ENCODE data around the gene SEPHS2.
A peak's percentile ranks its signal among the peaks of the same experiment; 100 is the strongest.
"Not testable (repeated sequence)": the region's sequence is repeated elsewhere in the genome, so short reads cannot be mapped to it uniquely, and the experiment has no call there.

Gene SEPHS2

GRCh38 chr16:30472328-30472942 is 26.8 kb upstream of the SEPHS2 start, which contains the start of gene ITGAL:
Gene ITGAL, plus strand, starts transcription at chr16:30472742. Its CDS starts 96 bp downstream, at chr16:30472838.
- H3K27ac ChIP-seq = peak within 1 kb of the TSS in 15 of 21 experiments; percentile 33 to 95 (median 74)
- H3K4me3 ChIP-seq = peak within 1 kb of the TSS; percentile 15 to 39 (median 32)

GRCh38 chr16:30470632-30470995 is 24.9 kb upstream of the SEPHS2 start:
- H3K4me3 ChIP-seq = no peak overlapping the region
- H3K27ac ChIP-seq = peak overlapping the region in 11 of 21 experiments; percentile 42 to 95 (median 57)

- no peak overlapping the region for H3K4me3 ChIP-seq
- peak overlapping the region in 12 of 21 experiments; percentile 25 to 95 (median 56) for H3K27ac ChIP-seq
Observed at GRCh38 chr16:30470170-30470512, 24.5 kb upstream of the SEPHS2 start.

GRCh38 chr16:30464078-30464477 is 18.4 kb upstream of the SEPHS2 start:
- Histone ChIP-seq H3K4me3 (no peak overlapping the region), H3K27ac (no peak overlapping the region)

- not testable (repeated sequence) for H3K4me3 ChIP-seq, H3K27ac ChIP-seq
Observed at GRCh38 chr16:30461426-30461825, 15.8 kb upstream of the SEPHS2 start.

GRCh38 chr16:30459456-30459855 is 13.8 kb upstream of the SEPHS2 start:
- Histone ChIP-seq H3K27ac (peak overlapping the region in 8 of 21 experiments; percentile 39 to 86 (median 68)), H3K4me3 (no peak overlapping the region)

GRCh38 chr16:30458561-30459394 is 13.1 kb upstream of the SEPHS2 start:
- Histone ChIP-seq H3K4me3 (no peak overlapping the region), H3K27ac (peak overlapping the region in 13 of 21 experiments; percentile 23 to 86 (median 61))

GRCh38 chr16:30457743-30458560 is 12.3 kb upstream of the SEPHS2 start:
- H3K27ac ChIP-seq = peak overlapping the region in 3 of 21 experiments; percentile 59 to 84 (median 61)
- H3K4me3 ChIP-seq = no peak overlapping the region

- H3K27ac ChIP-seq = no peak overlapping the region
- no peak overlapping the region for H3K4me3 ChIP-seq
Observed at GRCh38 chr16:30457256-30457655, 11.6 kb upstream of the SEPHS2 start.

- Histone ChIP-seq H3K4me3 (no peak overlapping the region), H3K27ac (peak overlapping the region in 1 of 21 experiments; percentile 17)
Observed at GRCh38 chr16:30456302-30456701, 10.6 kb upstream of the SEPHS2 start.

- not testable (repeated sequence) for H3K4me3 ChIP-seq
- H3K27ac ChIP-seq = peak overlapping the region in 1 of 21 experiments; percentile 10
Observed at GRCh38 chr16:30452709-30453580, 7.3 kb upstream of the SEPHS2 start.

- Histone ChIP-seq H3K4me3 (no peak overlapping the region), H3K27ac (no peak overlapping the region)
Observed at GRCh38 chr16:30449116-30449435, 3.4 kb upstream of the SEPHS2 start.

- Histone ChIP-seq H3K4me3 (no peak overlapping the region), H3K27ac (no peak overlapping the region)
Observed at GRCh38 chr16:30447512-30448226, 2.0 kb upstream of the SEPHS2 start.

- Histone ChIP-seq H3K4me3 (peak overlapping the region; percentile 52 to 96 (median 78)), H3K27ac (peak overlapping the region in 18 of 21 experiments; percentile 92 to 99 (median 96))
Observed at GRCh38 chr16:30446203-30446595, 525 bp upstream of the SEPHS2 start.

GRCh38 chr16:30445149-30445407 is 596 bp downstream of the SEPHS2 start:
- Histone ChIP-seq H3K4me3 (peak overlapping the region; percentile 52 to 96 (median 78)), H3K27ac (peak overlapping the region; percentile 89 to 99 (median 94))

- H3K27ac ChIP-seq = peak overlapping the region in 19 of 21 experiments; percentile 90 to 99 (median 96)
- peak overlapping the region; percentile 52 to 96 (median 78) for H3K4me3 ChIP-seq
Observed at GRCh38 chr16:30444231-30445148, 1.2 kb downstream of the SEPHS2 start.

GRCh38 chr16:30443631-30444030 is 2.0 kb downstream of the SEPHS2 start:
- Histone ChIP-seq H3K27ac (no peak overlapping the region), H3K4me3 (no peak overlapping the region)
